ENCODE data around the gene EPB41L3.
A peak's percentile ranks its signal among the peaks of the same experiment; 100 is the strongest.

EPB41L3 gene

GRCh38 chr18:5530629-5531178 lies 13.1 kb downstream of the EPB41L3 start:
- no peak for TF ChIP-seq CTCF (IDR thresholded peaks at IDR 0.05)
- H3K36me3 ChIP-seq = no peaks in the 10 kb centered on the region
- H3K9me3 ChIP-seq = no peaks in the 10 kb centered on the region
- H3K4me1 ChIP-seq = no peaks in the 10 kb centered on the region
- H3K27ac ChIP-seq = no peak overlapping the region
- no peak overlapping the region for H3K4me3 ChIP-seq
- no peak for DNase-seq
- no peaks in the 10 kb centered on the region for H3K27me3 ChIP-seq
- intact Hi-C loops (cut with DNase I; ENCODE audit: low total_unique reads) = no loop called here

DNA sequence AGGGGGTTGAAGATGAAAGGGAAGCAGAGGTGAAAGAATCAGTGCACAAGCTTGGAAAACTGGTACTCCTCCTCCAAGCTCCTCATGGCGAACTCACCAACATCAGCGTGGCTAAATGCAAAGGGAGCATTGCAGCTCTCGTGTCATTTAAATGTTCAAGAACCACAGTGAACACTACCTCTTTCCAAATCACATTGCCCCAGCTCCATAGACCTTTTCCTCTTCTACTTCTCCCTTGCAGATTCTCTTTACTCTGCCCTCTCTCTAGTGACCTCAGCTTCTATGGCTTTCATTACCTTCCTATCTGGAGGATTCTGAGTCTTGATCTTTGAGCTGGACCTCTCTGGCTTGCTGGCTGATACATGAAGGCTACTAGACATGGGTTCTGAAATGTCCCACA lies 14.3 kb downstream of the EPB41L3 start:
- DNase-seq = no peak
- no peak overlapping the region for H3K4me3 ChIP-seq
- H3K27me3 ChIP-seq = no peaks in the 10 kb centered on the region
- no peaks in the 10 kb centered on the region for H3K4me1 ChIP-seq
- intact Hi-C loops (cut with DNase I; ENCODE audit: low total_unique reads) = no loop called here
- H3K9me3 ChIP-seq = no peaks in the 10 kb centered on the region
- no peak for TF ChIP-seq CTCF (IDR thresholded peaks at IDR 0.05)
- H3K36me3 ChIP-seq = no peaks in the 10 kb centered on the region
- no peak overlapping the region for H3K27ac ChIP-seq

DNA sequence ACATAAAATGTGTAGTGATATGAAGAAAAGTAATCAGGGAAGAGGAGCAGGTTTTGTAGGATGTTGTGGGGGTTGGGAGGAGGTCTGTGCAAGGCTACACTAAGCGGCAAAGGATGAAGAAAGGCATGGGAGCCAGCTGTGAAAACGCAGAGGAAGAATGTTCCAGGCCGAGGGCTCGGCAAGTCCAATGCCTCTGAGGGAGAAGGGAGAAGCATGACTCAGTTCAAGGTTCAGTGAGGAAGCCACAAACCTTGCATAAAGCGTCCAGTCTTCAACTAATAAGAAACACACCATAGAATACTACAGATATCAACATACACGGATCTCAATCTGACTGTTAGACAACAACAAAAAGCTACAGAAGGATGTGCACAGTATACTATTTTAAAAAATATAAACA lies 16.2 kb downstream of the EPB41L3 start:
- H3K9me3 ChIP-seq = no peaks in the 10 kb centered on the region
- H3K4me1 ChIP-seq = no peaks in the 10 kb centered on the region
- no peak overlapping the region for H3K4me3 ChIP-seq
- H3K27me3 ChIP-seq = no peaks in the 10 kb centered on the region
- intact Hi-C loops (cut with DNase I; ENCODE audit: low total_unique reads) = no loop called here
- H3K27ac ChIP-seq = no peak overlapping the region
- peak in 1 of 2 donors; percentile 46 for DNase-seq
- TF ChIP-seq CTCF (IDR thresholded peaks at IDR 0.05) = no peak
- H3K36me3 ChIP-seq = no peaks in the 10 kb centered on the region

DNA sequence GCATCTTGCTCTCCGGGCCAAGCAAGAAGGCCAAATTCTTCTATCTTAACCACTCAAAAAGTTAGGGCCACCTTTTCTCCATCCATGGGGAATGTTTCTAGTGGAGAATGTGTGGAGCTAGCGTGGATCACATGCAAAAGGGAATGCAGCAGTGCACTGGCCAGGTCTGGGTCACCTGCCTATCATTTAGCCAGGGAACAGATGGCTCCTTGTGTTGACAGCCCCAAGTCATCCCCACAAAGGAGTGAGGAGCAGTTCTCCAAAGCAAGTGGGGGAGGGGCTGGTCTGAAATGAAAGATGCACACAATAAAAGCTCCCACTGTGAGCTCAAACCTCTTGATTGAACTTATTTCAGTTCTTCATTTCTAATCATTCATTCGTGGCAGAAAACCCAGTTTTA lies 19.1 kb downstream of the EPB41L3 start:
- Histone ChIP-seq H3K4me3 (no peak overlapping the region), H3K27me3 (no peaks in the 10 kb centered on the region), H3K27ac (no peak overlapping the region), H3K36me3 (no peaks in the 10 kb centered on the region), H3K9me3 (no peaks in the 10 kb centered on the region), H3K4me1 (no peaks in the 10 kb centered on the region)
- no peak for TF ChIP-seq CTCF (IDR thresholded peaks at IDR 0.05)
- no peak for DNase-seq
- intact Hi-C loops (cut with DNase I; ENCODE audit: low total_unique reads) = no loop called here

DNA sequence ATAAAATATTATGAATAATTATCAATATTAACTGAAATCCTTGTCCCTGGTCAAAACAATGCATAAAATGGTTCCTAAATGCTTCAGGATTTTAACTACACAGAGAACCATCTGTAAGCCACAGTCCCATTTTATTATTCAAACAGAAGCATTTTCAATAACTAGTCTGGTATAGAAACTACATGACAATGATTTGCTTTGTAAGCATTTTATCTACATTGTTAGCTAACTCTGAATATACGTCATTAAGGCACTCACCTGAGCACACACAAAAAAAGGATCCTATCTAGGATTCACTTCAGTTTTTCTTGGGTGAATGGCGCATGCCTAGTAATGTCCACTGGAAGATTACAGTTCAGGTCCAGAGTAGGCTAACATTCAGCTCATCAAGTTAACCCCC lies 22.8 kb downstream of the EPB41L3 start:
- TF ChIP-seq CTCF (IDR thresholded peaks at IDR 0.05) = no peak
- H3K36me3 ChIP-seq = no peaks in the 10 kb centered on the region
- no peaks in the 10 kb centered on the region for H3K9me3 ChIP-seq
- H3K4me3 ChIP-seq = no peak overlapping the region
- H3K27me3 ChIP-seq = no peaks in the 10 kb centered on the region
- H3K4me1 ChIP-seq = no peaks in the 10 kb centered on the region
- intact Hi-C loops (cut with DNase I; ENCODE audit: low total_unique reads) = no loop called here
- DNase-seq = no peak
- no peak overlapping the region for H3K27ac ChIP-seq

DNA sequence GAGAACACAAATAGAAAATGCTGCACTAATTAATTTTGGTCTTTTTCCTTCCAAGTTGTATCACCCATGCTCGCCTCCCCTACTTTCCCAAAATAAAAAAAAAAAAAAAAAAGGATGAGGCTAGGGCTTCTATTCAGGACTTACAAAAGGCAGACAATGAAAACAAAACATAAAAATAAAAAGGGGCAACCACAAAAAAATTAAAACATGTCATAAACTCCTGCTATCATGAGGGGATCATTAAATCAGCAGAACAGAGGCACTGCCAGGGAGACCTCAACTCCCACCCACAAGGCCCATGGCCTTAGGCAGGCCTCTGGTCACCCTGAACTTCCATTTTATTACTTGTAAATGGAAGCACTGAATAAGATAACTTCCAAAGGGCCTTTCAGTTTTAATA lies 23.3 kb downstream of the EPB41L3 start:
- TF ChIP-seq CTCF (IDR thresholded peaks at IDR 0.05) = no peak
- Histone ChIP-seq H3K4me3 (no peak overlapping the region), H3K36me3 (no peaks in the 10 kb centered on the region), H3K4me1 (no peaks in the 10 kb centered on the region), H3K27ac (no peak overlapping the region), H3K27me3 (no peaks in the 10 kb centered on the region), H3K9me3 (no peaks in the 10 kb centered on the region)
- intact Hi-C loops (cut with DNase I; ENCODE audit: low total_unique reads) = no loop called here
- no peak for DNase-seq
